Muscle of leg (tissue), 11 donors: ENCODE measurements around the gene ARAP1. TPM values are rescaled to one million over a fixed set of nuclear protein-coding genes. Genes with fewer than 3 reads are reported as not detected.

Experiments used
- DNase-seq: peaks from one replicate; pipeline ENCODE4 v3.0.0; 2013
- H3K27ac ChIP-seq: one replicate; pipeline ENCODE4 v1.5.1; 2013; ENCODE audit warnings: mild to moderate bottlenecking, low read length, control low read depth
- H3K27me3 ChIP-seq: one replicate; pipeline ENCODE4 v1.6.1; 2013; ENCODE audit warnings: low read length; ENCODE audit not compliant: control insufficient read depth, insufficient read depth
- H3K36me3 ChIP-seq: one replicate; pipeline ENCODE4 v1.6.1; 2013; ENCODE audit warnings: low read length; ENCODE audit not compliant: control insufficient read depth, insufficient read depth
- H3K4me1 ChIP-seq: one replicate; pipeline ENCODE4 v1.6.1; 2013; ENCODE audit warnings: low read length; ENCODE audit not compliant: control insufficient read depth, insufficient read depth
- H3K4me3 ChIP-seq: one replicate; pipeline ENCODE4 v1.5.1; 2013; ENCODE audit warnings: low read length, control low read depth
- H3K9me3 ChIP-seq: replicated peaks from 2 replicates; pipeline ENCODE4 v1.6.1; 2013; ENCODE audit warnings: low read depth, low read length; ENCODE audit not compliant: control insufficient read depth
- WGBS: methylation state at CpG from one replicate; pipeline ENCODE4 v1.1.5; 2013; ENCODE audit warnings: missing lambda C conversion rate; ENCODE audit not compliant: insufficient coverage; 5-methylcytosine and 5-hydroxymethylcytosine counted together
- polyA plus RNA-seq, 8 donors: library from polyadenylated mRNA; unstranded; fragments of 120-200 nt; gene quantifications; one replicate each; pipeline versions ENCODE4 v1.2.1 to v1.2.3, GENCODE V29; 2013; ENCODE audit warnings: inconsistent platforms in 1 of 8, low replicate concordance in 1 of 8; ENCODE audit not compliant: insufficient read length in 8 of 8, insufficient read depth in 1 of 8
- total RNA-seq: library from RNA; stranded (reverse); fragments of 120-200 nt; gene quantifications from one replicate; pipeline ENCODE4 v1.2.4, GENCODE V29; 2013

Gene ARAP1
- total and polyA plus RNA-seq, 9 donors, result 56.1 to 75.1 (median 62.8) TPM

DNA sequence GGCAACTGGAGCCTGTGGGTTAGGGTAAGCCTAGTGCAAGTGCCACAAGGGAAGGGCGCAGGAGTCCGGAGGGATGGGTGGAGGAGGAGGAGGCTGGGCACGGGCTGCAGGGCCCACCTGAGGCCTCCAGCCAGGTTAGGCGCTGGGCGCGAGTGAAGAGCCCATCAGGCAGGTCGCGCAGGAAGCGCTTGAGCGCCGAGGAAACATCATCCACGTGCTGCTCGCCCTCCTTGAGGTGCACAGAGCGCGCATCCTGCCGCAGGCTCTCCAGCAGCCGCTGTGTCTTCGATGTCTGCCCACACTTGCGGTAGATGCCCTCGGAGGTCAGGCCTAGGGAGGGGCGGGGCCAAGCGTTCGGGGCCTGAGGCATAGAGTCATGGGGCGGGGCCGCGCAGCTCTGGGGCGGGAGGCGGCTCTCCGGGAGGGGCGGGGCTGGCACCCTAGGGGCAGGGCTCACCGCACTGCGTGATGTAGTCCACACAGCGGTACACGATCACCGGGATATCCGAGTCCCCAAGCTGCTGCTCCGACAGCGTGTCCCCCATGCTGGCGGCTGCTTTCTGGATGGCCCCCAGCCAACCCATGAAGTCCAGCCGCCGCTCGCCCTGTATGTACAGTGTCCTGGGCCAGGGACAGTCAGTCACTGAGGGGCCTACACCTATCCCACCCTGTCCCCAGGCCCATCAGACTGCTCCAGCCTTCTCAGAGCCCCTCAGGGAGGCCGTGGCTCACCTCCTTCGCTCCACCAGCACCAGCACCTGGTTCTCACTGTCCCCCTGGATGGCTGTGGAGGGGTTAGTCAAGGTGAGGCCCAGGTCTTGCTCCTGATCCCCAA is 55.1 kb downstream of the ARAP1 start:
- Histone ChIP-seq H3K4me1 (peaks cover 11% of the 10 kb centered on the region), H3K4me3 (no peak overlapping the region), H3K27ac (no peak overlapping the region), H3K27me3 (no peaks in the 10 kb centered on the region), H3K9me3 (no peaks in the 10 kb centered on the region), H3K36me3 (peaks cover 98% of the 10 kb centered on the region)
- no peak for DNase-seq
- WGBS, result 56% methylated on average over 37 of the region's 44 CpGs

GRCh38 chr11:72695354-72695753 is 56.9 kb downstream of the ARAP1 start:
- Histone ChIP-seq H3K36me3 (peaks cover 93% of the 10 kb centered on the region), H3K4me1 (peaks cover 2% of the 10 kb centered on the region), H3K9me3 (no peaks in the 10 kb centered on the region), H3K4me3 (no peak overlapping the region), H3K27ac (no peak overlapping the region), H3K27me3 (no peaks in the 10 kb centered on the region)
- WGBS, result 95% methylated on average over 7 of the region's 7 CpGs
- DNase-seq, result no peak

DNA sequence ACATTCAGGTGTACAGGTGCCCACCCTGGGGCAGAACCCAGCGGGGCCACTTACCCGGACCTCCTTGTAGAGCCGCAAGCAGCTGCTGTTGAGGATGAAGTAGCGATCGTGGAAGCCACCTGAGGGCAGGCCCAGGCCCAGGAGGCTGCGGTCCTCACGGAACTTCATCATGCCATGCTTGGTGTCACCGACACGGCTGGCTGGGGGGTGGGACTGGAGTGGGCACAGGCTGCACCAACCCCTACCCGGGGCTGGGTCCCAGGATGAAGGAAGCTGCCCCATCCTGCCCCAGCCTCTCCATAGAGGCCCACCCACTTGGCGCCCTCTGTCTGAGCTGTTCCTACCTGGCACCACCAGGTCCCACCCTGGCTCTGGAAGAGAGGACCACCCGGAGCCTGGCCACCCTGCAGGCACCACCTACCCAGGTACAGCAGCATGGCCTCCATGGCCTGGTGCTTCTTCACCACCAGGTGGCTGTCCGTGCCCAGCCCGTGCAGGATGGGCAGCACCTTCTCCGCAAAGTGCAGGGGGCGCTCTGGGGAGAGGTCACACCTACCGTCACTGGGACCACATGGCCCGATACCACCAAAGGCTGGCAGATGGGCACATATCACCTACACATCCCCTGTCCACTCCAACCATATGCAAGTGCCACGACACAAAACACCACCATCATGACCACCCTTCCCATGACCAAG is 58.8 kb downstream of the ARAP1 start:
- H3K27ac ChIP-seq, result no peak overlapping the region
- 93% methylated on average over 18 of the region's 19 CpGs for WGBS
- no peaks in the 10 kb centered on the region for H3K27me3 ChIP-seq
- DNase-seq, result no peak
- no peaks in the 10 kb centered on the region for H3K9me3 ChIP-seq
- H3K4me1 ChIP-seq, result peaks cover 2% of the 10 kb centered on the region
- no peak overlapping the region for H3K4me3 ChIP-seq
- H3K36me3 ChIP-seq, result peaks cover 91% of the 10 kb centered on the region

DNA sequence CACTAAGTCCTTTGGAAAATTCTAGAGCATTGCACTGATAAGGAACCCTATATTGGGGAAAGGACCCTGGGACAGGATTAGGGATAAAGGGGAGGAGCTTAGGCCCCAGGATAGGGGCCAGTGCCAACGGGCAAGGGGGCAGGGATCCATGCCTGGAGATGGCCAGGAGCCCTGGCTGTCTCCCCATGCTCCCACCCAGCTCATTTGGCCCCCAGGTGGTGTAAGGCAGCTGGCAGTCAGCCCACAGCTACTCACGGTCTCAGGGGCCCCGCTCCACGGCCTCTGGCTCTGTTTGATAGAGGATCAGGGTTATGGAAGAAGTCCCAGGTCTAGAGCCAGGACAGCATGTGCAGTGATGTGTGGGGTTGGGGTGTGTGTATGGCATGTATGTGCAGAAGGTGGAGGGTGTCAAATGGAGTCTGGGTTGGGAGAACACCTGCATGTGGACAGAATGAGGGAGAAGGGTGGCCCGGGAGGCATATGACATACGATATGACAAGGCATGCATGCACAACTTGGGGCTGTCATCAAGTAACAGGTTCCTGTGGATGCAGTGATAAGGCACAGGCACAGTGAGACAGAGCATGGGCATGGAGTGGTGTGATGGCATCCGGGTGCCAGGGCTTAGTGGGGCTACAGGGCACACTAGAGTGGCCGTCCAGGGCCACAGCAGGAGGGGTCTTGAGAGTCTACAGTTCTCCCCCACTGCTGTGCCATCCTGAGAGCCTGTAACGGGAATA is 59.5 kb downstream of the ARAP1 start:
- Histone ChIP-seq H3K4me3 (no peak overlapping the region), H3K4me1 (peaks cover 2% of the 10 kb centered on the region), H3K9me3 (no peaks in the 10 kb centered on the region), H3K36me3 (peaks cover 90% of the 10 kb centered on the region), H3K27me3 (no peaks in the 10 kb centered on the region), H3K27ac (no peak overlapping the region)
- no peak for DNase-seq
- WGBS, result 74% methylated on average over 7 of the region's 9 CpGs

- H3K36me3 ChIP-seq, result peaks cover 90% of the 10 kb centered on the region
- H3K27me3 ChIP-seq, result no peaks in the 10 kb centered on the region
- H3K4me1 ChIP-seq, result peaks cover 19% of the 10 kb centered on the region
- no peak overlapping the region for H3K4me3 ChIP-seq
- H3K9me3 ChIP-seq, result no peaks in the 10 kb centered on the region
- H3K27ac ChIP-seq, result no peak overlapping the region
- WGBS, result 89% methylated on average over 4 of the region's 4 CpGs
- DNase-seq, result no peak
Measured at GRCh38 chr11:72690166-72690565, 62.0 kb downstream of the ARAP1 start.

DNA sequence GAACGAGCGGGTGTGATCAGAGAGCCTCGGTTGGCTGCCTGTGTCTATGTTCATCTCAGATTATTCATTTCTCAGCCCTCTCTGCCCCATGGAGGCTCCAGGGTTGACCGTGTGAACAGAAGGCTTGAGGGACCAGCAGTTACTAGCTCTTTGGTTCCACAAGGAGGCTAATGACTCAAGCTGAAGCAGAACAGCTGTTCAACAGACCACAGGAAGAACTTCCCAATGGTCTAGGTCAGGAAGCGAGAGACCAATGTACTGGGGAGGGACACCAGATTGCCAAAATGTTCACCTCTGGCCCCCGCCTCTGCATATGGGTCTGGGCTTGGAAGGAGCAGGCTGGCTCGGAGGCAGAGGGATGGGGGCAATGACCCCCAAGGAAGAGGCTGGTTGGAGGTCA is 63.3 kb downstream of the ARAP1 start:
- H3K9me3 ChIP-seq, result no peaks in the 10 kb centered on the region
- 89% methylated on average over 6 of the region's 7 CpGs for WGBS
- H3K27ac ChIP-seq, result no peak overlapping the region
- H3K4me1 ChIP-seq, result peaks cover 30% of the 10 kb centered on the region
- peaks cover 90% of the 10 kb centered on the region for H3K36me3 ChIP-seq
- no peak for DNase-seq
- H3K4me3 ChIP-seq, result no peak overlapping the region
- H3K27me3 ChIP-seq, result no peaks in the 10 kb centered on the region

- Histone ChIP-seq H3K36me3 (peaks cover 90% of the 10 kb centered on the region), H3K27me3 (no peaks in the 10 kb centered on the region), H3K9me3 (no peaks in the 10 kb centered on the region), H3K27ac (no peak overlapping the region), H3K4me1 (peaks cover 30% of the 10 kb centered on the region), H3K4me3 (no peak overlapping the region)
- DNase-seq, result no peak
- WGBS, result 88% methylated on average over 3 of the region's 7 CpGs
Measured at GRCh38 chr11:72688486-72688885, 63.7 kb downstream of the ARAP1 start.

DNA sequence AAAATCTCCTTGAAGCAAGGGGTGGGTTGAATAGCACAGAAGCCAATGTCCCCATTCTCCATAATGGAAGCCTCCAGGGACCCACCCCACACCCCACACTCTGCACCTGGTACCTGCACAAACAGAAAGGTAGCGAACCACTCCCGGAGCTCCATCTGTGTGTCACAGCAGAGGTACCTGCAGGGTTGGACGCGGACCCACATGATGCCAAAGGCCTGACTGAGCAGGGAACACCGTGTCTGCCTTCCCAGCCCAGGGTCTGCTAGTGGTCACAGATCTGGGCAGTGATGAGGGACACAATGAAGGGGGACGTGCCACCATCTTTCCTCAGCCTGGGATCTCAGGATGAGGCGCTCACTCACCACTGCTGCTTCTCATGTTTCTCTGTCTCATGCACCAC is 64.9 kb downstream of the ARAP1 start:
- Histone ChIP-seq H3K27ac (no peak overlapping the region), H3K4me1 (peaks cover 30% of the 10 kb centered on the region)
- 67% methylated on average over 1 of the region's 7 CpGs for WGBS

GRCh38 chr11:72686639-72687220 is 65.5 kb downstream of the ARAP1 start:
- no peaks in the 10 kb centered on the region for H3K9me3 ChIP-seq
- WGBS, result 56% methylated on average over 8 of the region's 8 CpGs
- H3K36me3 ChIP-seq, result peaks cover 77% of the 10 kb centered on the region
- H3K4me1 ChIP-seq, result peaks cover 30% of the 10 kb centered on the region
- H3K27ac ChIP-seq, result no peak overlapping the region
- no peak overlapping the region for H3K4me3 ChIP-seq
- H3K27me3 ChIP-seq, result no peaks in the 10 kb centered on the region
- DNase-seq, result peak; percentile 63

More for the DNA sequence above, 64.9 kb downstream of the ARAP1 start:
- no peaks in the 10 kb centered on the region for H3K9me3 ChIP-seq
- H3K36me3 ChIP-seq, result peaks cover 82% of the 10 kb centered on the region
- no peak for DNase-seq
- H3K4me3 ChIP-seq, result no peak overlapping the region
- H3K27me3 ChIP-seq, result no peaks in the 10 kb centered on the region
